ENCODE results near the gene TENM4.

Gene TENM4

DNA sequence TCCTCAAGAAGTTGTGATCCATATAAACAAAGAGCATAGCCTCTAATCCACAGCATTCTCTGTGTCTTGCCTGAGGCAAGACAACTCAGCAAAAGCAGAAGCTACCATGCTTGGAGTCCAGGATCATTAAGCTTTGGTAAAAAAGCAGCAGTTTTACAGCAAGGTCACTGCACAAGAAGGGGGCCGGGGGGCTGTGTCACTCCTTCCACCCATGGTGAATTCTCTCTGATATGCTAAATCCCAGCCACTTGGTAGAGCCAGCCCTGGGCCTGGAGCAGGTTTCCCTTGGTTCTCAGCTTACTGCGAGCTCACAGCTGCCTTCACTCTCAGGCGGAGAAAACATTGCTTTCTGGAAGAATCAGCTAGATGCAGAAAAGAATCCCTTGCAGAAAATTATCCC is 144.7 kb downstream of the TENM4 start:
- no peak for DNase-seq (ENCODE audit: low spot score)

DNA sequence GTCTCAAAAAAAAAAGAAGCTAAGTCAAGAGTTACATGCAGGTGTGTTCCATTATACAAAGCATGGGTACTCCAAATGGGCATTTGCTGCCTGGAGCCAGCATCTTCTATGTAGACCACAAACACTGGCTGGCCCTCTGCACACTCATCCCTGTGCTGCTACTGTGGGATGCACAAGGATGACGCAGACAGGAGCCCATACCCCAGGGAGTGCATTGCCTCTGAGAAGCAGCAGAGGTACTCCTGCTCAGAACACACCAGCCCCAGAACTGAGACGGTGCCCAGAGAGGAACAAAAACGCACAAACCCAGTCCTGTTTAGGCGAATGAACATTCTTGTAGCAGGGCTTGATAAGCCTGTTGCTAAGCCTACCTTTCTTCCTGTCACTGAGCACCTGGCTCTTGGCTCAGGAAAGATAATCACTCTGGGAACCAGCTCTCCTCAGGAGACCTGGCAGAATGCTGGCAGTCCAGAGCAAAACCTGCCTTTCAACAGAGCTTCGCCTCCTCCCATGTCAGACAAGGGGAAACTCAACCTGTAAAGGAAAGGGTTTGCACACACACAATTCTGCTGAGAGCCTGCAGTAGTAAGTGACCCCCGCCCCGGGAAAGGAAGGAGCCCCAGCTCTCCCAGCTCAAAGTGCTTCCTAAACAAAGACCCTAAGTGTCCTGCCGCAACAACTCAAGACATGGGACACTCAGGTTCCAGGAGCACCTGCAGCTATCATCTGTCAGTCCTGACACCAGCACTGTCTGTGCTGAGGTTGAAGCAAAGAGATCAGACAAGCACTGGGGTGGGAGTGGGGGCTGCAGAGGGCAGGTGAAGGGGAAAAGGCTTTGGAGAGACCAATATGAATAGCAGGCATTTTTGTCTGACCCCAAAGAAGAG is 145.7 kb downstream of the TENM4 start:
- DNase-seq (ENCODE audit: low spot score): no peak

DNA sequence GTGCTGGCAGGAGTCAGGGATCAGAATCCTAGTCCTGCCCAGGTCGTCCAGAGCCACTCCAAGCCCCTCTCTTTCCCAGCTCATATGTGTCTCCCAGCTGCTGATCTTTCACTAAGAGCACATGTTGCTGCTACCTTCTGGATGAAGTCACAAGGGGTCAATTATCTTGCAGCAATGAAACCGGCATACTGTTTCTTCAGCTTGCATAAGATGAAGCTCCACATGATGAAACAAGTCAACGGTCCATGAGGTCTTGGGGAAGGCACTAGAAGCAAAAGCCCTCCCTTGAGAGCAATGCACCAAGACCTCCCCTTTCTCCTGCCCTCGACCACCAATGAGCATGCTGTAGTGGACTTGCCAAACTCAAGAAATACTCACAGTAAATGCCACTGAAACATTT is 148.9 kb downstream of the TENM4 start:
- no peak for DNase-seq (ENCODE audit: low spot score)

DNA sequence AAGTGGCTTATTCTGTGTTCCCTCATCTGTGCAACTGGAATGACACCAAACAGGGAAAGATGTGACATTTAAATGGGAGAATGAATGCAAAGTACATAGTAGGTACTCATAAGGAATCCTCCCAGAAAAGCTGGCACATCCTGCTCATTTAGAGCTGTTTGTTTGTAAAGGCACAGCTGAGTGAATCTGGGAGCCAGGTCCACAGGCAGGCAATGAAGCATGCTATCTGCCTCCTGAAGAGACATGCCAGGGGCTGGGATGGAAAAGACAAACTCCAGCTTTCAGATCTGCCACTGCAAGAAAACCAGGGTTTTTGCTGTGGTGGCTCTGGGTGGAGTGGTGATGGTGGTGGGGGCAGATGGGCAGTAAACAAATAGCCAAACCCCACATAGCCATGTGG is 150.1 kb downstream of the TENM4 start:
- DNase-seq (ENCODE audit: low spot score): no peak

DNA sequence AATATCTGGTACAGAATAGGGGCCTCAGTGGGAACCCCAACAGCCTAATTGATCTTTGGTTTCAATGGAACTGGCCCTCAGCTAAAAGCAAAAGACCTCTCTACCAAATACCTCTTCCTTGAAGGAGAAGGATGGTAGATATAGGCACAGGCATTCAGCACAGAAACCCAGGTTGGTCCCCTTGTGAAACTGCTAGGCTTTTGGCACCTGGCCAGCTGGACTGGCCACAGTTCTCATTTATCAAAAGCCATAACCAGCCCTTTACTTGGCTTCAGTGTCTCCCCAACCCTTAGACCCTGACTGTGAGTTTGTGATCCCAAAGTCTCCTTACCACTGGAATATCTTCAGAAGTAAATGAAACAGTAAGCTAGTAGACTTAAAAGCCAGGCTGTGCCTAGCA is 152.9 kb downstream of the TENM4 start:
- DNase-seq (ENCODE audit: low spot score): no peak

DNA sequence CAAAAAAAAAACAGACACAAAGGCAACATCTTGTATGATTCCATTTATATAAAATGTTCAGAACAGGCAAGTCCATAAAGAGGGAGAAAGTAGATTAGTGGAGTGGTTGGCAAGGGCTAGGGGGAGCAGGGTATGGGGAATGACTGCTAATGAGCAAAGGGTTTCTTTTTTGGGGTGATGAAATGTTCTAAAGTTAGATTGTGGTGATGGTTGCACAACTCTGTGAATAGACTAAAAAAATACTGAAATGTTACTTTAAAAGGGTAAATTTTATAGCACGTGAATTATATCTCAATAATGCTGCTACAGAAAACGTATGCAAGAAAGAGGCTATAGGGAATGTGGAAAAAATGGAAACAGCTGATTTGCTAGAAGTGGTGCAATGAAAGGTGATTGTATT is 155.1 kb downstream of the TENM4 start:
- DNase-seq (ENCODE audit: low spot score): no peak

DNA sequence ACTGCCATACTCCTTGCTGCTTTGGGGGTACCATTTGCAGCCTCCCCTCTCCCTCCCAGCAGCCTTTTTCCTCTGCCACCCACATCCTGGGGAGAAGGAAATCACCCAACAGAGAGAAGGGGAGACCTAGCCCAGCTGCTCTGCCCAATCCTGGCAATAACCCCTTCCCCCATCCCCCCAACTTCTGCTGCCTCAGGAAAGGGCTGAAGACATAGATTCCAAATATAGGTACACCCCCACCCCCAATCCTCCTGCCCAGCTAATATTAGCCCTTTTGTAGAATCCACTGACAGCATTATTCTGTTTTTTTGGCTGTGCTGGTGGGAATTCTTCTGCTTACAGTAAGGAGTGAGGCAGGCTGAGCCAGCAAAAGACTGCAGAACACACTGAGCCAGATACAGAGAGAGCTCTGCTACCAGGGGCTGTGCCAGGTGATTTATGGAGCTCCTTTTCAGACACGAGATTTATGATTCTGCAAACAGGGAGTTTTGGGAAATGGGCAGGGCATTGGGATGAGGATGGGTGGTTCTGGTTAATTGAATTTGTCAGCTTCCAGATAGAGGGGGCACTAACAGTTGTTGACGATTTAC is 164.0 kb downstream of the TENM4 start:
- no peak for DNase-seq (ENCODE audit: low spot score)

DNA sequence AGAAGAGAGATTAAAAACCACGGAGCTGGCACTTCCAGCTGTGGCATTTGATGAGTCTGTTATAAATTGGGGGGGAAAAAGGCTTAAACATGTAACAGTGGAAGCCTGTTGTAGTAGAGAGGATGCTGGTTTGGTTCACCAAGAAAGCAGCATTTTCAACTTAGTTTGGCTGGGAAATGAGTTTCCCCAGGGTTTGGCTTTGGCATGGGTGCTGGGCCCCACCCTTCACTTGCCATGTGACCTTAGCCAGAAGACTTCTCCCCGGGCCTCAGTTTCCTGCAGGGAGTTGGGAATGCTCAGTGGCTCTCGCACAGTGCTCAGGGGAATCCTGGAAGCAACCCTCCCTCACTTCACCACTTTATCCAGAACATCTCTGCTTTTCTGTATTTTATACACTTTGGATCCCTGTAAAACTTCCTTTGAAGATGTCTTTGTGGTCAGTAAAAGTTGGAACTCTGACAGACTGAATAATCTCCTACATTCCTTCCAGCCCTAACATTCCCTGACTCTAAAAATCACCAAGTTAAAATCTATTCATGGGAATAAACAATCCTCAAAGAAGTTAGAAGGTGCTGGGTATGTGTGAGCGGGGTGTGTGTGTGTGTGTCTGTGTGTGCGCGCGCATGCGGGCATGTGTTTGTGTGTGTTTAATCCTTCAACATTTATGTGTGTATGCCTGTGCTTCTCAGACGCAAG is 166.0 kb downstream of the TENM4 start:
- DNase-seq (ENCODE audit: low spot score): no peak

DNA sequence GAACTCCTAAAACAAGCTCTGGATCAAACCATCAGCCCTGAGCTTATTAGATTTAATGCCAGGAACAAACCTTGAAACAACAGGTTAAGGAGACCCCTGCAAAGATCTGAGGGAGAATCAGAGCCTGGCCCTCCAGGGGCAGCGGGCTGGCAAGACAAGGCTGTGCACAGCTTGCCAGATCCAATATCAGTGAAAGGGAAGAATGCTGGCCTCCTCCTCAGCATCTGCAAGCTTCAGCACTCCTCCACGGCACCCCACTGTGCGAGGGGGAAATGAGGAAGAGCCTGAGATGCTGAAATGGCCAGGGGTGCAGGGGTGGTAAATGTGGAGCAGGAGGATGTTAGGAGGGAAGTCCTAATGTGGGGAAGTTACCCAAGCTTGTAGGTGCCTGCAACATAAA is 167.0 kb downstream of the TENM4 start:
- no peak for DNase-seq (ENCODE audit: low spot score)

DNA sequence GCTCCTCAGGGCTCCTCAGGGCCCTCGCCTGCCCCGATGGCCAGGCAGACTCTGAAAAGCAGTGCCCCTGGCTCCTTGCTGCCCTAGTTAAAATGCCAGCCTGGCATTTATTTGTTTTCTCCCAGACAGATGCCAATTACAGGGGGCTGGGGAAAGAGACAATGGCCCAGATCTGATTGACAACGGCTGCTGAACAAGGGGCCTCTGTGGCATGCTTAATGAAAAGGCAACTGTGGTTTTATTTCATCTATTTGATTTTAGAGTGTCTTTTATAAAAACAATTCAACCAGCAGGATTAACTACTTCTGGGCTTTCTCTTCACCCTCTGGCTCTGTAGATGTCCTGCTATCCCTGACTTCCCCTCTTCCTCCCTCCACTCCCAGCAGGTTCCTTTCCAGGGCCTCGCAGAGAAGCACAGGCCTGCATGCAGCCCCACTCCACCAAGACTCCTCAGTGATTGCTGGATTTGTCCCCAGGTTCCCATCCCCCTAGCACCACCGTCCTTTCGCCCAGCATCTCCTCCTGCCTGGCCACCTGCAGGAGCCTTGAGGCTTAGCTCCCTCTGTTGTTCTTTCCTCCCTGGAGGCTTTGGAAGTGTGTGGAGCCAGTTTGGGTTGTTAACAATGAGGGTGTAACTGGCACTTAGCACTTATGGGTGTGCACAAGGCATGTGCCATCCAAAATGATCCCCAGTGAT is 171.1 kb downstream of the TENM4 start:
- no peak for DNase-seq (ENCODE audit: low spot score)

DNA sequence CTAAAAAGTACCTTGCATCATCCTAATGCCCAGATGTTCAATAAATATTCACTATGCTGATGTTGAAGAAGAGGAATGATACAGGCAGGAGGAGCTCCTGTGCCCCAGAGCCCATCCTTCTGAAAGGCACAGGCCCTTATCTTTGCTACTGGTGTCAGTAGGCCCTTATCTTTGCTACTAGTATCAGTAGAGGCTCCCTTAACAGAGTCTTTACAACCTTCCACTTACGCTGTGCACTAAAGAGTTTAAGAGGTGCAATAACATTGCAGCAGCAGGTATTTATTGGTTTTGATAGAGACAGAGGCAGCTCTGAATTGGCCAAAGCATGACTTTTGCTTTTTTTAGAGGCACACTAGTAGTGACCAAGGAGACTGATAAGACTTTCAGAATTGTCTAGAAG is 174.4 kb downstream of the TENM4 start:
- DNase-seq (ENCODE audit: low spot score): no peak

DNA sequence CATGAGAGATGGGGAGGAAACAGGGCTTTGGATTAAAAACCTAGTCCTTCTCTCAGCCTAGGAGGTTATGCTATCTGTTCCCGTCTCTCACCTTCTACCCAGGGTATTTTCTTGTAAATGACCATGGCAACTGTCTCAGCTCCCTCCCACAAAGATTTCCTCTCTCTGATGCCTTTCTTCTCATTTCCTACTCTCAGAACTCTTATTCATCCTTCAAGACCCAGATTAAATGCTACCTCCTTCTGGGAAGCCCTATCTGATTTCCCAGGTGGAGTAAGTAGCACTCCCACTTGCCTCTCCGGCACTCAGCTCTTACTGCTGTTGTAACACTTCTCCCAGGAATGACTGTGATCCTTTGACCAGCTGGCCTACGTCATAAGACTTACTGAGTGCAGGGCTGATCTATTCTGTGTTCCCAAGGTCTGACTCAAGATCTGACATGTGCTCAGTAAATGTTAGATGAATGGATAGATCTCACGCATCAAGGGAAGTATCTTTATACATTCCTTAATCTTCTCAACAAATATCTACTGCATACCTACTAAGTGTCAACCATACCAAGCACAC is 175.0 kb downstream of the TENM4 start:
- DNase-seq (ENCODE audit: low spot score): no peak

DNA sequence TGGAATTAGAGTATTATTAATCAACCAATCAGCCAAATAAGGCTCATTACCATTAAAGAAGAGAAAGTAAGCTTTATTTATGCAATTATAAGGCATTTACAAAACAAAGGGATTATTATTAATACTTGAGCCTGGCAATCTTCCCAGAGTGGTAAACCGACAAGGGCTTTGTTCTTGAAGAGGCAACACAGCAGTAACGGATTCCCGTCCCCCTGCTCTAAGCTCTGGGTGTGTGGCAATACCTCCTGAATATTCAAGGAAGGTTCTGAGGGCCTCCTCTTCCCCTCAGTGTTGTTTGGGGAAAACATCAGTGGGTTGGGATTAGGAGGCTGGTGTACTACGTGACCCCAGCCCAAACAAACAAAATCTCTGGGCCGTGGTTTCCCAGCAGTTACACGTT is 176.5 kb downstream of the TENM4 start:
- DNase-seq (ENCODE audit: low spot score): no peak

DNA sequence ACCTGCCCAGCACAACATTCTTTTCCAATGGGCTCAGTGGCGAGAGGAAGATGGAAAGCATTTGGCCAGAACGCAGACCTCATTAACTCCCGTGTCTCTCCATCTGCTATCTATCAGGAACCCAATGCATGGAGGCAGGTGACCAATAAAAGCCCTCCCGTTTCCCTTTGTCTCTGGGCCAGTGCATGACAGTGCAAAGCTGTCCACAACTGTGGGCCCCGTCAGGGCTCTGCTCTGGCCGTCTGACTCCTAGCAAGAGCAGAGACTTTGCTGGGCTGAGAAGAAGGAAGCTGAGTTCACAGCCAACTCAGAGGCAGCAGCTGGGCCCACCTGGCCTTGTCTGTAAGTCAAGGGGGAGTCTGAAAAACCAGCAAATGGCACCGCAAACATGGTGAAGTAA is 177.8 kb downstream of the TENM4 start:
- DNase-seq (ENCODE audit: low spot score): no peak

DNA sequence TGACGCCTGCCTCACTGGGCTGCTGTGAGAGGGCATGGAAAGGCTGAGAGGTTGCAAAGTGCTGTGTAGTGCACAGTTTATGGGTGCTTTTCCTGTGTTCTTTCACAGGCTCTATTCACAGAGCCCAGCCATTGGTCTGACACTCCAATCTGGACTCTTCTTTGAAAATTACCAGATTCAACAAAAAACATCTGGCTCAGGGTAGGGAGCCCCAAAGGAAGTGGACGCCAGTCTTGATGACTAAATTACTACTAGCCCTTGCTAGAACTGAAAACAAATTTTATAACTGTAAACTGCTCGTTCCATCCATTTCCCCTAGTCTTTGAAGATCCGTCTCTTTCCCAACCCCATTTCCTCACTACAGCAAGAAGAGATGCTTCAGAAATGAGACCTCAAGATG is 178.6 kb downstream of the TENM4 start:
- no peak for DNase-seq (ENCODE audit: low spot score)

DNA sequence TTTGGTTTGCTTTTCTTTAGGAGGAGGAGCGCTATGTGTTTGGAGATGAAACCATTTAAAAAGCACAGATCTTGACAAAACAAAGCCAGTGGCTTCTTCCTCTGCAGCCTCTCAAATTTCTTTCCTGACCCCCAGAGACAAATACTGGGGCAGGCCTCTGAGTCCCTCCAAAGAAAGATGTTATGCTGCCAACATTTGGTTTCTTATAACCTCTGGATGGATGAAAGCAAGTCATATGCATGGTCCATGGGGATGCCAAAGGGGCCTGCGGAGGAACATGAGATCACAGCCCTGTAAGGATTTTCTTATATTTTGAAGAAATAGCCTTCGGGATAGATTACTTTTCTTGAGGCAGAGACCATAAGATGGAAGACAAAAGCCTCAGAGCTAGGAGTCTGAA is 179.1 kb downstream of the TENM4 start:
- DNase-seq (ENCODE audit: low spot score): no peak

DNA sequence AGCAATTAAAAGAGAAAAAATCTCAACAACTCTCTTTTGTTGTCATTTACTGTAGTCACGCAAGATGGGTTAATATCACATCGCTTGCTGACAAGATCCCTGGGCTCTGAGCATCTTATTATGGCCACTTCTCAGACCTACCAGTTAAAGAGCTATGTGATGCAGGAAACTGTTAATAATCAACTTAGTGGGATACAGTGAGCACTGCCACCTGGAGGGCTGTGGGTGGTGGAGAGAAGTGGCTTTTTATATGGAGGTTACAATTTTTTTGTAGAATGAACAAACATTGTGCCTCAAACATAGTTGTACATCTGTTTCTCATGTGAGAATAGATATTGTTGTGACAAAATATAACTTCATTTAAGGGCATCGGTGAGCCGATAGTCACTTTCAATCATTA is 181.0 kb downstream of the TENM4 start:
- no peak for DNase-seq (ENCODE audit: low spot score)

DNA sequence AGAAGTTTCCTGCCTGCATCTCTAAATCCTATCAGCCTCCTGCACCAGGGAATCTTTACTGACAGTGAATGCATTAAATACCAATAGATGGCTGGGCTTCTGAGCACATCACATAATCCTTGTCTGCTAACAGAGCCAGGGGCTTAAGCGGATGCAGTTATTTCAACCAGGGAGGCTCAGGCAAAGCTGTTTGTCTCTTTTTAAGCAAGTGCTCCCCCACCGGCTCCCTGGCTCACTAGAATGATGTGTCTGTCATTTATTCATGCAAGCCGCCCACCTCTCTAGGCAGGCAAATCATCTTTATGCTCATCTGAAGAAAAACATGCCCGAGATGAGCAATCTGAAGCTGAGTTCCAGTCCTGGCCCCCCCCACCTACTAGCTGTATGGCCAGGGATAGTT is 182.3 kb downstream of the TENM4 start:
- no peak for DNase-seq (ENCODE audit: low spot score)

DNA sequence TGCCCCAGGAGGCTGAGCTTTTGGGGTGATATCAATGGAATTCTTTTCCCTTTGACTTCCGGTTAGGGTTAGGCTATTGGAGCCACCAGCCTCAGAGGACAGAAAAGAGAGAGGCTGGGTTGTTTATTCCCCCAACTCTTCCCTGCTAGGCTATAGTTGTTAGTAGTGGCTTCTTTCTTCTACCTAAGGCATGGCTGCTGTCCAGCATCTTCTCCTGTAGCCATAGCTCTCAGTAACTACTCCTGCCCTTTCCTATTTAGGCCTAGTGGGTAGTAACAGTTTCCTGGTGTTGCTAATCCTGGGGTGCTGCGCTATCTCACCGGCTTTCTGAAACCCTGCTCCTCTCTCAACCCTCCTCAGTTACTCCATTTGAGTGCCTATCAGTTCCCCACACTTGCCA is 184.9 kb downstream of the TENM4 start:
- no peak for DNase-seq (ENCODE audit: low spot score)

DNA sequence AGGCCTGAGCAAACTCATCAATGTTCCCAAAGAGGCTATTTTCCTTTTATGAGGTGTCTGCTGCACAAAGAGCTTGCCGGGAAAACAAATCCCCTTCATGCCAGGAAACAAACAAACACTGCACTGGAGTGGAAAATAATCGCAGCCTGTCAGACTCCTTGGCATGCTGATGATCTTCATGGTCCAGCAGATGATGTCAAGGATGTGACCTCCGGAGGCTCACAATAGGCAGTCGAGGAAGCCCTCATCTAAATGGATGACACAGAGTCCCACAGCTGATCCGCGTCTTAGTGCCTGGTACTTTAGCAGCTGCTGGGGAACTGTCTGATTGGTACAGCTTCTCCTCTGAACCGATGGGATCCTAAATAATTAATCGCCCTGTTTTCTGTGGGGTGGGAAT is 187.6 kb downstream of the TENM4 start:
- DNase-seq (ENCODE audit: low spot score): no peak

DNA sequence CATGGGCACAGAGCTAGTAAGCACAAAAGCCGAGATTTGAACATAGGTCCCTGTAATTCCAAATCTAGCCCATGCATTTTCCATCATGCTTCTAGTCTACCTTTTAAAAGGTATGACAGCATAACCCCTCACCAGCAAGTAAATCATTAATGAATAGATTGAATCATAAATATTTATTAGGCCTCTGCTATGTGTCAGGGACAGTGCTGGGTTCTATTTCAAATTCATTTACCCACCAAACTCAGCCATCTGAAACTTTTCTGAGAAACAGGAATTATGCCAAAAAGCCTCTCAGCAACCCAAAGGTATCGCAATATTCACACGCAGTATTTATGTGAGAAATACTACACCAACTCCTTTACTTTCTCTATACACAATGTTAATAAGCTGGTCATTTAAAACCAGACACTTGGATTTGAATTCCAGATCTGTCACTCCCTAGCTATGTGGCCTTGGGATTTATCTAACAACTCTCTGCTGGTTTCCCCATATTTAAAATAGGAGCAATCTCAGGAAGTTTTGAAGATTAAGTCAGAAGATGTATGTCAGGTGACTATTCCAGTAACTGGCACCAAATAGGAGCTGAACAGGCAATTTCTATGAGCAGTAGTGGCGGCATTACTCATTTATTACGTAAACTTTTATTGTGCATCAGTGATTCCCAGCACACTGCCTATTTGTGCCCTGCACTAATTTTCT is 191.4 kb downstream of the TENM4 start:
- DNase-seq (ENCODE audit: low spot score): no peak

DNA sequence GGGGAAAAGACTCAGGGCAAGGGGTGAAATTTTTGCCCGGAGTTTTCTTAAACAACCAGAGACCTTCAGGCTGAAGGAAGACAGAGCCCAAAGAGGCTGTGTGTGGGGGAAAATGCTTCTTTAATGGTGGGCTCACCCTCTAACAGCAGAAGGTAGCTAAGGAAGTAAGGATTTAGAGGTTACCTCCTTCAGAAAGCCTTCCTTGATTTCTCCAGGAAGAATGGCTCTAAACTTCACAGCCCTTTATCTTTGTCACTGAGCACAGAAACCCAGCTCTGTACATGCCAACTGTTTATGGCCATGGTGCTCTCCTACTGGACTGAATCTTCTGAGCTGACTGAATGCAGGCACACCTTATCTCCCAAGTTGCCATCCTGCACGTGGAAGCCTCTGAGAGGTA is 196.0 kb downstream of the TENM4 start:
- no peak for DNase-seq (ENCODE audit: low spot score)
